ENCODE measurements around the gene KLF4.
A peak's percentile ranks its signal among the peaks of the same experiment; 100 is the strongest.

Gene KLF4

GRCh38 chr9:107447834-107448233, 41.7 kb downstream of the KLF4 start:
- DNase-seq = no peak

GRCh38 chr9:107447081-107447480, 42.5 kb downstream of the KLF4 start:
- DNase-seq = no peak

DNA sequence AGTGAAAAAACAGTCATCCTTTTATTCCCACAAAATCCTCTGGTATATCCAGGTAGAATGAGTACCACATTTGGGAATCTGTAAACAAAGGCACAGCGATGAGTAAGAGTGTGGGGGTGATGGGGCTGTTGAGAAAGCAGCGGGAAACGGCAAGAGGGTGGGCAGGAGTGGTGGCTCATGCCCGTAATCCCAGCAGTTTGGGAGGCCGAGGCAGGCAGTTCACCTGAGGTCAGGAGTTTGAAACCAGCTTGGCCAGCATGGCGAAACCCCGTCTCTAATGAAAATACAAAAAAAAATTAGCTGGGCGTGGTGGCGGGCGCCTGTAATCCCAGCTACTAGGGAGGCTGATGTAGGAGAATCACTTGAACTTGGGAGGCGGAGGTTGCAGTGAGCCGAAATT, 43.1 kb downstream of the KLF4 start:
- no peak for DNase-seq

GRCh38 chr9:107443786-107444185, 45.8 kb downstream of the KLF4 start:
- DNase-seq = no peak

- peak; percentile 31 for DNase-seq
Observed at GRCh38 chr9:107439991-107440456, 49.5 kb downstream of the KLF4 start.

DNA sequence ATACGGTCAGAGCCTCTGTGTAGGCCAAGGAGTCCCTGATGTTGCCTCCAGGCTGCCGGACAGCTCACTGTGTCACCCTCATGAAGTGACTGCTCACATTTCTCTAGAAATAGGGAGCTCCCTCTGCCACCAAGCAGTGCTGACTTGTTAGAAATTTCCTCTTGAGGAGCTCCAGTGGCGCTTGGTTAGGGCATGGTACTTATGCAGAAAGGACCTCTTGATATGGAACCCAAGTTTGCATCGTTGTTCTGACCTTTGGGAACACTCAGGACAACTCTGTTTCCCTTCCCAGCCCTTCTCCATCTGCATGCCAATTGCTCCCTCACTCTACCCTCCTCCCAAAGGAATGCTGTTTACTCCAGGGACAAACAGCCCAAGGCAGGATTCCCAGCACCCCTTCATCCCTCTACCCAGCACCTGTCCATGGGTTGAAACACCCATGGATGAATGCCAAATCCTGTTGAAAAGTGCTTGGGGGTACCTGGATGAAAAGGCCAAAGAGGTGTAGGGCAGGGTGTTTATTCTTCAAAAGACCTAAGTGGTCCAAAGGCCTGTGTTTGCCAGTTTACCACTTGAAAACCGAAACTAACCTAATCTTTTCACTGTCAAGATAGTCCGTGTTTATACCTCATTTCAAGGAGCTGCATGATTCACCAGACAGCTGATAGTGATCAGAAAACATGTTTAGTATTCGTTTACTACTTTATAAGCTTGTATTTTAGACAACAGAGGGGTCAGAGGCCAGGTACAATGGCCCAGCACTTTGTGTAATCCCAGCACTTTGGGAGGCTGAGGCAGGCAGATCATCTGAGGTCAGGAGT, 51.1 kb downstream of the KLF4 start:
- DNase-seq = no peak

DNA sequence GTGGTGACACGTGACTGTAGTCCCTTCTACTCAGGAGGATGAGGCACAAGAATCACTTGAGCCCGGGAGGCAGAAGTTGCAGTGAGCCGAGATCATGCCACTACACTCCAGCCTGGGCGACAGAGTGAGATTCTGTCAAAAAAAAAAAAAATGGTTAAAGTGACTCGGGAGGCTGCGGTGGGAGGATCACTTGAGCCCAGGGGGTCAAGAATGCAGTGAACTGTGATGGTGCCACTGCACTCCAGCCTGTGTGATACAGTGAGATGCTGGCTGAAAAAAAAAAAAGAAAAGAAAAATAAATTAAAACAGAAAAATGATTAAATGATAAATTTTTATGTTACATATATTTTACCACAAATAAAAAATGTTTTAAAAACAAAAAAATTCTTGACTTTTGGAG, 51.9 kb downstream of the KLF4 start:
- no peak for DNase-seq

DNA sequence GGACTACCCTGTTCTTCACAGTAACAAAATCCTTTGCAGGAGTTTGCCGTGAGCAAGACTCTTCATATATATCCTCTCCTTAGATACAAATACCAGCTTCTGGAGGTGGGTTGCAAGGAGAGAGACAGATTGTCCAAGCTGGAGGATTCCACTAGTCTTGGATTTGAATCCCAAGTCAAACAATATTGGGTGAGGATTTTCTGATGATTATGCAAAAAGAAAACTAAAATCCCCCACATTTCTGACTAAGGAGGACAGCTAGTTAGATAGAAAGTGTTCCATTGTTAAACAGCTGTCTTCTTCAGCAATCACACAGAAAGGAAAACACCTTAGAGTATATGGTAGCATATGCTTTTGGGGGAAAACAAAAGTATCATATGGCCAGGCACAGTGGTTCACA, 54.2 kb downstream of the KLF4 start:
- DNase-seq = no peak
